ENCODE data around the gene MAPKAP1.

The MAPKAP1 gene

GRCh38 chr9:125706651-125707471, at the start of gene MAPKAP1:
Gene MAPKAP1, minus strand, starts transcription at chr9:125707208. Its CDS starts 34,634 bp downstream, at chr9:125672574.
- peak; percentile 97 for DNase-seq (ENCODE audit: low spot score)

DNA sequence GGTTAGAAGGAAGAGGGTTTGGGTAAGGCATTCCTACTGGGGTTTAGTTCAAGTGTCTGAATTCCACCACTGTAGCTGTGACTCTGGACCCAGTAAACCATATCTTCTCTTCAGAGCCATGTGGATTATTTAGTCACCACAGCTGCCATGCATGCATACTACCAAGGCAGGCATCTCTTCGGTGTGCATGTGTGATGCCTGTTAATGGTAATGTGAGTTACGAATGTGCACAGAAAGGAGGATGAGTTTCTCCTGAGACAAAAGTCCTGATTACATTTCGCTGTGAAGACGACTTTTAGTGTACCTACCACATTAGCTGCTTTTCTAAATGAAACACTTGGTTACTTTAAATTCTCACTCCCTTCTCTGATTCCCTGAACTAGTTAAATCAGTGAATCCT, 49.5 kb upstream of the MAPKAP1 start:
- peak; percentile 10 for DNase-seq (ENCODE audit: low spot score)

GRCh38 chr9:125755340-125755739, 48.3 kb upstream of the MAPKAP1 start:
- DNase-seq (ENCODE audit: low spot score), result peak; percentile 12

DNA sequence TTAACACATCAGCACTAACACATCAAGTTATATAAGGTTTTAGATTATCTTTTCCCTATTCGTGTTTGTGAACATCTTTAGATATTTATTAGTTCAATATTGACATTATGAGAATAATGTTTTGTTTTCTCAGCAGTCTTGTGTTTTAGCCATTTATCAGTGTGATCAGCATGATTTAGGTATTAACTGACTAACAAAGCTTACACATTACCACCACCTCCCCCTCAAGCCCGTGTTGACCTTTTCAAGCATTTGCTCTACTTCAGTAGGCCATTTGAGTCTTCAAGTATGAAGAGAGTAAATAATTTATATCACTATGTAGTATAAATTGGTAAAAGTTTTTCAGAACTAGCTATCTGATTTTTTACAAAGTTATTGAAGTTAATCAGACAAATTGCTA, 47.1 kb upstream of the MAPKAP1 start:
- DNase-seq (ENCODE audit: low spot score), result no peak

GRCh38 chr9:125752070-125752628, 45.1 kb upstream of the MAPKAP1 start:
- DNase-seq (ENCODE audit: low spot score), result peak; percentile 19

DNA sequence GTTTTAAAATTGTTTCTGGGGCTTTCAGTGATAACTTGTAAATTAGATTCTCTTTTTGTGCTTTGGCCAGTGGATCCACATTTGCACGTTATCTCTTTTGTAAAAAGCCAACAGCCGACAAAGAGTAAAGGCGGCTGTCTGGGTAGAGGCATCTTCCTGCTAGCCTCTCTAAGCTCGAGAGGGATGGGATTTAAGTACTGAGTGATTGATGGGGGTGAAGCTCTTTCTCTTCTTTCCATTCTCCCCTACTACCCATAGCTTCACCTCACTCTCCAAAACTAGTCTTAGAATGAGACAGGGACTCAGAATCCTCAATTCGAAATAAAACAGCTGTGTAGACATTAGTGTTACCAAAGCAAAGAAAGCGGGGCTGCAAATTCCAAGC, 43.6 kb upstream of the MAPKAP1 start:
- peak; percentile 53 for DNase-seq (ENCODE audit: low spot score)

- DNase-seq (ENCODE audit: low spot score), result peak; percentile 60
These were observed 43.1 kb upstream of the MAPKAP1 start for GRCh38 chr9:125749951-125750626.

DNA sequence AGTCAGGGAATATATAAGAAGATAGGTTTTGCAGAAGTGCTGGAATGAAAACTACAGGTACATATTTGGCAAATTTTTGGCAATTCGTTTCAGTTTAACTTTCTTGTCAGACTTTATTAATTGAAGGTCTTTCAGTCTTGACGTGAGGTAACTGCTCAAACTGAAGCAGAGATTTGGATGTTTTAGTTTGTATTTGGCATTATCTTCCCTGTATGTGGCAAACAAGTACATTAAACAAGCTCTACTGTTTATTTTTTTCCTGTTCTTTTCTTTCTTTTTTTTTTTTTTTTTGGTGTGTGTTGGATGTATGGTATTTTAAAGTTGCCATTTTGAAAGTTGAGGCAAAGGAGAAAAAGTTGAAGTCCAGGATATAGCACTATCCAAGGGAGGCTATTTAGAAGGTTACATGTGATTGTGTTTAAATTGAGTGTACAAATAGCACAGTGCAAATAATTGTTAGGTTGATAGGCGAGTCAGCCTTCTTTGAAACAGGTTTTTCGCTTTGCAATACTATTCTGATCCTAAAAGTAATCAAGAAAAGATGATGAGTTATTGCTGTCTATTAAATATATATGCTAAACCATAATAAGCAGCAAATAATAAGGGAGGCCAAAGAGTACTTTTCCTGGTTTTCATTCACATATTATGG, 42.4 kb upstream of the MAPKAP1 start:
- DNase-seq (ENCODE audit: low spot score), result no peak

- DNase-seq (ENCODE audit: low spot score), result peak; percentile 30
These were observed 41.6 kb upstream of the MAPKAP1 start for GRCh38 chr9:125748446-125749099.

- no peak for DNase-seq (ENCODE audit: low spot score)
These were observed 40.9 kb upstream of the MAPKAP1 start for GRCh38 chr9:125747765-125748445.

GRCh38 chr9:125747053-125747764, 40.2 kb upstream of the MAPKAP1 start, which contains the start of gene PBX3:
Gene PBX3, plus strand, starts transcription at chr9:125747373.
- peak; percentile 44 for DNase-seq (ENCODE audit: low spot score)

DNA sequence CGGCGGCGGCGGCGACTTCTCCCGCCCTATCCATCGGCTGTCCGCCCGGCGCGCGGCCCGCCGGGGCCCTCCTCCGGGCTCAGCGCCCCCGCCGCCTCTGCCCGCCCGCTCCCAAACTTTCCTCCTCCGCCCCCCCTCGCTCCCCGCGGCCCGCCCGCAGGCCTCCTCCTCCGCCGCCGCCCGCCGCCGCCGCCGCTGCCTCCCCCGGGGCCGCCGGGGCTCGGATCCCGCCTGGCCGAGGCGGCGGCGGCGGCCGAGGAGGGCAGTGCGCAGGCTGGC, 39.7 kb upstream of the MAPKAP1 start:
- DNase-seq (ENCODE audit: low spot score), result no peak

- peak; percentile 97 for DNase-seq (ENCODE audit: low spot score)
These were observed 39.2 kb upstream of the MAPKAP1 start for GRCh38 chr9:125746017-125746773.

DNA sequence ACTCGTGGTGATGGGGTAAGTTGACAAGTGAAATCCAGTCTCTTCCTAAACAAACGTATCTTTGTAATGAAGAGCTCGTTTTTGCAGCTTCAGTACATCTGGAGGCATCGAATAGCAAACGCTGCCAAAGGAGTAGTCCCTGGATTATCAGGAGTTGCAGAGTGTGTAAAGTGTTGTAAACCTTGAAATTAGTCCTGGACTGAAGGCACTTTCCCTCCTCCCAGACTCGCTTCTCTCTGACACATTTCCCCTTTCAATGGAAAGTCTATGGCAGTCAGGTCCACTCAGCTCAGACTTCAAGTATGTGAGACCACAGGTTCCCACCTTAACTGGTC, 38.6 kb upstream of the MAPKAP1 start:
- no peak for DNase-seq (ENCODE audit: low spot score)

- DNase-seq (ENCODE audit: low spot score), result peak; percentile 6
These were observed 38.0 kb upstream of the MAPKAP1 start for GRCh38 chr9:125745018-125745417.

- DNase-seq (ENCODE audit: low spot score), result no peak
These were observed 37.6 kb upstream of the MAPKAP1 start for GRCh38 chr9:125744616-125745015.

DNA sequence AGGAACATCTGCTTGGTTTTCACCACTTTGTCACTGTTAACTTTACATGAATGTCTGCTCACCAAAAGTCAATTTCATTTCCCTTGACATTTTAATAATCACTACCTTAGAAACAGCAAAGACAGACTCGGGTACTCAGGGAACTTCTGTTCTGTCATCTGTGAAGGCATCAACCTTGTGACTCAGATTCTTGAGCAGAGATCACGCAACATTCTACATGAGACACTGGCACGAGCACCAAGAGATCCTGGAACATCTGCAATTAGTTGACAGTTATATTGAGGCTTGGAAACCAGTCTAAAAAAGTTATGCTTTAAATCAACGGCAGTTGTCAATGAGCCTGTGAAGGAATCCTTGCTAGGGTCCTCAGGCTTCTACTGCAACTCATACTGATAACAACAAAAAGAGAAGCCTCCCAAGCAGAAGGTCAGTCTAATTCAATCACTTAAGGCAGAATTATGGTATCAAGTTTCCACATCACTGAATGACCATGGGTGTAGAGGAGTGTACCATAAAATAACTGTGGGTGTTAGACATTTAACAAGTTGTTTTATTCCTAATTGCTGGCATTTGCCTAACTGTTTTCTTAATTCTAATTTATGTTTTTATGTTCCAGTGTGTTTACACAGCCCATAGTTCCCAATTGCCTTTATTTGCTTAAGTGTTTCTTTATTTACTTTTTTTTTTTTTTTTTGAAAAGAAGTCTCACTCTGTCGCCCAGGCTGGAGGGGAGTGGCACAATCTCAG, 36.8 kb upstream of the MAPKAP1 start:
- DNase-seq (ENCODE audit: low spot score), result no peak

GRCh38 chr9:125742657-125743056, 35.6 kb upstream of the MAPKAP1 start:
- no peak for DNase-seq (ENCODE audit: low spot score)

DNA sequence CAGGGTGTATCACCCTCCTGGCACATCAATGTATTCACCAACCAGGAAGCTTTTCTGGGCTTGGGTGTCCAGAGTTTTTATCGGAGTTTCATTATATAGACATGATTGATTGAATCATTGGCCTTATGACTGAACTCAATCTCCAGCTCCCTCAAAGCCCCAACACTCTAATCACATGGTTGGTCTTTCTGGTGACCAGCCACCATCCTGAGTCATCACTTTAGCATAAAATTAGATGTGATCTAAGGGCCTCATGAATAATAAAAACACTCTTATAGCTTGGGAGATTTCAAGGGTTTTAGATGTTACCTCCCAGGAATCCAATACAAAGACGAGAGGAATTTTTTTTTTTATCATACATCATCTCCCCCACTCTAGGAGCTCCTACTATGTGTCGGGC, 32.4 kb upstream of the MAPKAP1 start:
- DNase-seq (ENCODE audit: low spot score), result no peak

GRCh38 chr9:125732562-125732961, 25.6 kb upstream of the MAPKAP1 start:
- DNase-seq (ENCODE audit: low spot score), result no peak
